ENCODE results near the gene SEC62. TPM values are rescaled to one million over a fixed set of nuclear protein-coding genes. Genes with fewer than 3 reads are reported as not detected.

Gene SEC62
- total and polyA plus RNA-seq, 2 donors from 2014 or later, result 131 to 139 TPM

DNA sequence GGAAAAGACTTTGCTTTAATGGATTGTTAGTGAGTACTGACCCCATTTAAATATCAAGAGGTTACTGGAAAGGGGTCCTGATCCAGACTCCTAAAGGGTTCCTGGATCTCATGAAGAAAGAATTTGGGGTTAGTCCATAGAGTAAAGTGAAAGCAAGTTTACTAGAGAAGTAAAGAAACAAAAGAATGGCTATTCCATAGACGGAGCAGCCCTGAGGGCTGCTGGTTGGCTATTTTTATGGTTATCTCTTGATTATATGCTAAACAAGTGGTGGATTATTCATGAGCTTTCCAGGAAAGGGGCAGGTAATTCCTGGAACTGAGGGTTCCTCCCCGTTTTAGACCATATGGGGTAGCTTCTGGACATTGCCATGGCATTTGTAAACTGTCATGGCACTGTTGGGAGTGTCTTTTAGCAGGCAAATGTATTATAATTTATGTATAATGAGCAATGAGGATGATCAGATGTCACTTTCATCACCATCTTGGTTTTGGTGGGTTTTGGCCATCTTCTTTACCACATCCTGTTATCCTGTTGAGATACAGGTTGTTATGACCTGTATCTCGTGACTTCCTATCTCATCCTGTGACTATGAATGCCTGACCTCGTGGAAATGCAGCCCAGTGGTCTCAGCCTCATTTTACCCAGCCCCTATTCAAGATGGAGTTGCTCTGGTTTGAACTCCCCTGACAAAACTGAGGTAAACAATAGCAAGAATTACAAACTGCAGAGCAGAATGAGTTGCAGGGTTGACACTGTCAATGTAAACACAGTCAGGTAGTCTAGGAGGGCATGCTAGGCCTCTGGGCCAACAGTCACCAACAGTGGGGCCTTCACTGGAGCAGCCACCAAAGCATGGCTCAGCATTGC, 60.9 kb downstream of the SEC62 start:
- TF ChIP-seq, protein P1, sequence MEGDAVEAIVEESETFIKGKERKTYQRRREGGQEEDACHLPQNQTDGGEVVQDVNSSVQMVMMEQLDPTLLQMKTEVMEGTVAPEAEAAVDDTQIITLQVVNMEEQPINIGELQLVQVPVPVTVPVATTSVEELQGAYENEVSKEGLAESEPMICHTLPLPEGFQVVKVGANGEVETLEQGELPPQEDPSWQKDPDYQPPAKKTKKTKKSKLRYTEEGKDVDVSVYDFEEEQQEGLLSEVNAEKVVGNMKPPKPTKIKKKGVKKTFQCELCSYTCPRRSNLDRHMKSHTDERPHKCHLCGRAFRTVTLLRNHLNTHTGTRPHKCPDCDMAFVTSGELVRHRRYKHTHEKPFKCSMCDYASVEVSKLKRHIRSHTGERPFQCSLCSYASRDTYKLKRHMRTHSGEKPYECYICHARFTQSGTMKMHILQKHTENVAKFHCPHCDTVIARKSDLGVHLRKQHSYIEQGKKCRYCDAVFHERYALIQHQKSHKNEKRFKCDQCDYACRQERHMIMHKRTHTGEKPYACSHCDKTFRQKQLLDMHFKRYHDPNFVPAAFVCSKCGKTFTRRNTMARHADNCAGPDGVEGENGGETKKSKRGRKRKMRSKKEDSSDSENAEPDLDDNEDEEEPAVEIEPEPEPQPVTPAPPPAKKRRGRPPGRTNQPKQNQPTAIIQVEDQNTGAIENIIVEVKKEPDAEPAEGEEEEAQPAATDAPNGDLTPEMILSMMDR (IDR thresholded peaks at IDR 0.05; ENCODE audit: borderline replicate concordance, extremely low read depth, insufficient read depth), result no peak
- H3K4me3 ChIP-seq (ENCODE audit: low read length in 3 of 3), result no peak overlapping the region
- no peaks in the 10 kb centered on the region for H3K27me3 ChIP-seq (ENCODE audit: control insufficient read depth, insufficient read depth, low read length)
- no peaks in the 10 kb centered on the region for H3K36me3 ChIP-seq (ENCODE audit: control insufficient read depth in 2 of 3, insufficient read depth in 3 of 3, low read length in 3 of 3)
- H3K9ac ChIP-seq (ENCODE audit: low read length in 3 of 3), result no peak overlapping the region
- no peak overlapping the region for H3K27ac ChIP-seq (ENCODE audit: low read depth in 2 of 2, low read length in 2 of 2)
- no peak for FAIRE-seq
- DNase-seq, result no peak
- no peaks in the 10 kb centered on the region for H3K9me3 ChIP-seq (ENCODE audit: control insufficient read depth in 2 of 3, insufficient read depth in 1 of 3, low read length in 3 of 3)
- intact Hi-C loops (cut with DNase I), result no loop called here
- no peaks in the 10 kb centered on the region for H3K4me1 ChIP-seq (ENCODE audit: control insufficient read depth in 2 of 3, insufficient read depth in 2 of 3, low read depth in 1 of 3, low read length in 3 of 3)

DNA sequence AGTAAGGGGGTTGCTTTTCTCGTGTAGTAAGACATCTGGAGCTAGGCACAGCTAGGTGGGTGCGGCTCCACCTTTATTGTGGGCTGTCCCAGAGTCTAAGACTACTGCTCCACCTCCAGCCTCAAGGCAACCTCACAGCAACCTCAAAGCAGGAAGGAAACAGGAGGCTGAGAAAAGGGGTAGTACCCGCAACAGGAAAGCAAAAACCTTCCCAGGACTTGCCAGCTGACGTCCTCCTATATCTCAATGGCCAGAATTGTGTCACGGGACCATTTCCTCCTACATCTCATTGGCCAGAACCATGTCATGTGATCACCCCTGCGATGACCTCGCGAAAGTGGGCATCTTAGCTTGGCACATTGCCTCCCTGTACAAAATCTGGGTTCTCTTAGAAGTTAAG, 66.9 kb downstream of the SEC62 start:
- H3K27me3 ChIP-seq (ENCODE audit: control insufficient read depth, insufficient read depth, low read length), result no peaks in the 10 kb centered on the region
- TF ChIP-seq, protein P1 (IDR thresholded peaks at IDR 0.05; ENCODE audit: borderline replicate concordance, extremely low read depth, insufficient read depth), result no peak
- no peak overlapping the region for H3K27ac ChIP-seq (ENCODE audit: low read depth in 2 of 2, low read length in 2 of 2)
- H3K4me3 ChIP-seq (ENCODE audit: low read length in 3 of 3), result no peak overlapping the region
- intact Hi-C loops (cut with DNase I), result no loop called here
- no peaks in the 10 kb centered on the region for H3K4me1 ChIP-seq (ENCODE audit: control insufficient read depth in 2 of 3, insufficient read depth in 2 of 3, low read depth in 1 of 3, low read length in 3 of 3)
- no peak for FAIRE-seq
- no peaks in the 10 kb centered on the region for H3K9me3 ChIP-seq (ENCODE audit: control insufficient read depth in 2 of 3, insufficient read depth in 1 of 3, low read length in 3 of 3)
- H3K36me3 ChIP-seq (ENCODE audit: control insufficient read depth in 2 of 3, insufficient read depth in 3 of 3, low read length in 3 of 3), result no peaks in the 10 kb centered on the region
- DNase-seq, result no peak
- no peak overlapping the region for H3K9ac ChIP-seq (ENCODE audit: low read length in 3 of 3)

DNA sequence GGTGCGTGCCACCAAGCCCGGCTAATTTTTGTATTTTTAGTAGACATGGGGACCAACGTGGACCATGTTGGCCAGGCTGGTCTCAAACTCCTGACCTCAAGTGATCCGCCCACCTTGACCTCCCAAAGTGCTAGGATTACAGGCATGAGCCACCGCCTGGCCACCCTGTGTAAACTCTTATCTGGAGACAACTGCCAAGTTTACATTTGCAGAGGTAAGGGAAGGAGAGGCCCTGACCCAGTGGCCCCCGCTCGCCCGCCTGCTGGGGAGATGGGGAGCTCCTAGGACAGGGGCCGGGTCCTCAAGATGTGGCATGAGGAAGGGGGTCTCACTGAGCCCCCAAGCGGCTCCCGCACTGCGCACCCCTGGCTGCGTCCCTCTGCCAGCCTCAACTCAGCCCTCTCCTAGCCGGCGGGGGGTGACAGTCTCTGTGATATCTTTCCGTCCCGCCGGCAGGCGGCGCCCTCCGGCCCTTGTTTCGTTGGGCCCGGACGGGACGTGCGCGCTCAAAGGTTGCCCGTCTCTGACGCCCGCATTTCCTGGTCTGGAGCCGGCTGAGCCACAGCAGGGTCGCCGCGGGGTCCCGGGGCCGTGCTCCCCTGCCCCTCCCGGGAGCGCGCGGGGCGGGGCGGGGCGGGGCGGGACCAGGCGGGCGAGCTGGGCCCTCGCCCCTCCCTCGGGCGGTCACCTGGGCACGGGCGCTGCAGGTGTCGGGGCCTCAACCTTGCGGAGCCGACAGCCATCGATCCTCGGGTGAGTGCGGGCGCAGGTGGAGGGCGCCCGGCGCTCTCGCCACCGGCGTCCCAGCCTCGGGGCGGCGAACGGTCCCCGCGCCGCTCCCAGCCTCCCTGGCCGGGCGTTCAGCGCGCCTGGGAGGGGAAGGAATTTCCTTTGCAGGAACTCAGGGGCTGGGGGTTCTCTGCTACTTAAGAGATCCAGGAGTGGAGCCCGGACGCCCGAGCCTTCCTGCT, 71.1 kb downstream of the SEC62 start, which contains the start of gene GPR160:
Gene GPR160 (plus strand): TSS at position 533 of the 971 bp plus-strand sequence. CDS start 45,978 bp downstream, outside the sequence.
- peak within 1 kb of the TSS; percentile 57 to 84 (median 65) for H3K4me3 ChIP-seq (ENCODE audit: low read length in 3 of 3)
- intact Hi-C loops (cut with DNase I), result no loop called here
- H3K27ac ChIP-seq (ENCODE audit: low read depth in 2 of 2, low read length in 2 of 2), result peak within 1 kb of the TSS; percentile 63 to 85
- H3K4me1 ChIP-seq (ENCODE audit: control insufficient read depth in 2 of 3, insufficient read depth in 2 of 3, low read depth in 1 of 3, low read length in 3 of 3), result peaks cover 0 to 2% (median 0%) of the 10 kb centered on the region in 3 donors
- FAIRE-seq (no peak), DNase-seq (peak; percentile 76 to 94 (median 87))
- H3K27me3 ChIP-seq (ENCODE audit: control insufficient read depth, insufficient read depth, low read length), result no peaks in the 10 kb centered on the region
- peak within 1 kb of the TSS in 2 of 3 donors; percentile 69 to 73 for H3K9ac ChIP-seq (ENCODE audit: low read length in 3 of 3)
- H3K36me3 ChIP-seq (ENCODE audit: control insufficient read depth in 2 of 3, insufficient read depth in 3 of 3, low read length in 3 of 3), result no peaks in the 10 kb centered on the region
- no peaks in the 10 kb centered on the region for H3K9me3 ChIP-seq (ENCODE audit: control insufficient read depth in 2 of 3, insufficient read depth in 1 of 3, low read length in 3 of 3)
- TF ChIP-seq, protein P1 (IDR thresholded peaks at IDR 0.05; ENCODE audit: borderline replicate concordance, extremely low read depth, insufficient read depth), result peak; percentile 82

All from kidney (tissue), 14 donors.